NCI-H2171 (cell line): ENCODE data around the gene IARS2.
"Not testable (repeated sequence)": the region's sequence is repeated elsewhere in the genome, so short reads cannot be mapped to it uniquely, and the experiment has no call there.

Experiments
- DNase-seq: peaks from one replicate; lab custom pipeline; 2025; lab: John Stamatoyannopoulos, UW

Gene IARS2

GRCh38 chr1:220112600-220112999 is 18.7 kb downstream of the IARS2 start:
- DNase-seq: not testable (repeated sequence)

DNA sequence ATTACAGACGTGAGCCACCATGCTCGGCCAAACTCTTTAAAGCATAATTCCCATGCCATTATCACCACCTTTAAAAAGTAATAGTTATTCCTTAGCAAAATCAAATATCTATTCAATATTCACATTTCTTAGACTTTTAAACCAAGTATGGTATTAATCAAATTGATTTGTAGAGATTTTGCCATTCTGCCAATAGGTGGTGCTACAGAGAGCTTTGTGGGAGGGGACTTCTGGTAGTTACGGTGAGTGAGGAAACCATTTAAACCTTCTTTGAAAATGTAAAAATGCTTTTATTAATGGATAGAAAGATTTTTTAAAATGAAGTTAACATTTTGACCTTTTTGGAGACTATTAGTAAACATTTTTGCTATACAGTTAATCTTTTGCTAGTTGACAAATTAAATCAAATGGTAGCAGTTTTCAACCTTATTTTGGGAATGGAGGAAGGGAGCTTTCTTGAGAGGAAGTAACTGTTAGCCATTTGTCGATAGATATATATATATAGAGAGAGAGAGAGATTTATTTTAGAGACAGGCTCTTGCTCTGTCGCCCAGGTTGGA is 19.3 kb downstream of the IARS2 start:
- no peak for DNase-seq

- no peak for DNase-seq
These were observed 25.1 kb downstream of the IARS2 start for GRCh38 chr1:220119043-220119512.

- DNase-seq: no peak
These were observed 28.0 kb downstream of the IARS2 start for GRCh38 chr1:220121791-220122530.

- DNase-seq: no peak
These were observed 29.1 kb downstream of the IARS2 start for GRCh38 chr1:220123066-220123465.

GRCh38 chr1:220123889-220124288 is 30.0 kb downstream of the IARS2 start:
- no peak for DNase-seq

DNA sequence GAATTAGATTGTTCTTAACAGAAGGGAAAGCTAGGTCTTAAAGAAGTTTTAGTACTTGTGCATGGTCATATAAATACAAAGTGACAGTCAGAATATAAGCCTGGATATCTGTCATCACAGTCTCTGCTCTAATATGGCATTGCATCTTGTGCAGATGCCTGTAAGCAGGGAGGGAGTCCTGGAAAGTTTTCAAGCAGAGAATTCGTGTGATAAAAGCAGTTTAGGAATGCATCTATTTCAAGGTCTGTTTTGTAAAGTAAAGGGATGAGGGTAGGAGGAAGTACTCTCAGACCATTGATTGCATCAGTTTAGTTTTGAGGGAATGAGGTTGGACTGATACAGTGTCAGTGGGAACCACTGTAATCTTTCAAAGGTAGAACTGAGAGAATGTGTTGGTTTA is 30.6 kb downstream of the IARS2 start:
- DNase-seq: no peak

- DNase-seq: no peak
These were observed 33.1 kb downstream of the IARS2 start for GRCh38 chr1:220127076-220127475.

DNA sequence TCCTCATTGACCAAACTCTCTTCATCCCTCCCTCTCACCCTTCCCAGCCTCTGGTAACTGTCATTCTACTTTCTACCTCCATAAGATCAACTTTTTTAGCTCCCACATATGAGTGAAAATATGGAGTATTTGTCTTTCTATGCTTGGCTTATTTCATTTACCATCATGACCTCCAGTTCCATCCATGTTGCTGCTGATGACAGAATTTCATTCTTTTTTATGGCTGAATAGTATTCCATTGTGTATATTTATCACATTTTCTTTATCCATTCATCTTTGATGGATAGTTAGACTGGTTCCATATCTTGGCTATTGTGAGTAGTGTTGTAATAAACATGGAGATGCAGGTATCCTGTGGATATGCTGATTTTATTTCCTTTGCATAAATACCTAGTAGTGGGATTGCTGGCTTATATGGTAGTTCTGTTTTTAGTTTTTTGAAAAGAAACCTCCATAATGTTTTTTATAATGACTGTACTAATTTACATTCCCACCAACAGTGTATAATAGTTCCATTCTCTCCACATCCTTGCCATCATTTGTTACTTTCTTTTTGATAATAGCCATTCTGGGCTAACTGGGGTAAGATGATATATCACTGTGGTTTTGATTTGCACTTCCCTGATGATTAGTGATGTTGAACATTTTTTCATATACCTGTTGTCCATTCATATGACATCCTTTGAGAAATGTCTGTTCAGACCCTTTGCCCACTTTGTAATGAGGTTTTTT is 35.7 kb downstream of the IARS2 start:
- no peak for DNase-seq

- DNase-seq: no peak
These were observed 41.8 kb downstream of the IARS2 start for GRCh38 chr1:220135755-220136154.

- DNase-seq: no peak
These were observed 43.3 kb downstream of the IARS2 start for GRCh38 chr1:220137019-220137786.

DNA sequence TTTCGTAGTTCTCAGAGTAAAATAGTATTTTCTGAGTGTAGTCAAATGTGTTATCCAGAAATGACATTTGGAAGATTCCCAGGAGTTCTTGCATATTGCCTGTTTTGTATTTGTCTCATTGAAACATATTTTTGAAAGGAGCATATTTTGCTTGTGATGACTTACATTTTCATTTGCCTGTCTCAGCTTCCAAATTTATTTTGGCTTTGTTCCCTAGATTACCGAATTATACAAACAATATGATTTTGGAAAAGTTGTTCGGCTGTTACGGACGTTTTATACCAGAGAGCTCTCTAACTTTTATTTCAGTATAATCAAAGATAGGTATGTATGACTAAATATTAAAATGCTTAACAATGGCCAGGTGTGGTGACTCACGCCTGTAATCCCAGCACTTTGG is 46.0 kb downstream of the IARS2 start:
- DNase-seq: no peak

GRCh38 chr1:220144051-220144450 is 50.1 kb downstream of the IARS2 start:
- DNase-seq: no peak

GRCh38 chr1:220149742-220150141 is 55.8 kb downstream of the IARS2 start:
- no peak for DNase-seq

GRCh38 chr1:220151454-220151853 is 57.5 kb downstream of the IARS2 start:
- DNase-seq: no peak

- no peak for DNase-seq
These were observed 59.2 kb downstream of the IARS2 start for GRCh38 chr1:220153147-220153546.

DNA sequence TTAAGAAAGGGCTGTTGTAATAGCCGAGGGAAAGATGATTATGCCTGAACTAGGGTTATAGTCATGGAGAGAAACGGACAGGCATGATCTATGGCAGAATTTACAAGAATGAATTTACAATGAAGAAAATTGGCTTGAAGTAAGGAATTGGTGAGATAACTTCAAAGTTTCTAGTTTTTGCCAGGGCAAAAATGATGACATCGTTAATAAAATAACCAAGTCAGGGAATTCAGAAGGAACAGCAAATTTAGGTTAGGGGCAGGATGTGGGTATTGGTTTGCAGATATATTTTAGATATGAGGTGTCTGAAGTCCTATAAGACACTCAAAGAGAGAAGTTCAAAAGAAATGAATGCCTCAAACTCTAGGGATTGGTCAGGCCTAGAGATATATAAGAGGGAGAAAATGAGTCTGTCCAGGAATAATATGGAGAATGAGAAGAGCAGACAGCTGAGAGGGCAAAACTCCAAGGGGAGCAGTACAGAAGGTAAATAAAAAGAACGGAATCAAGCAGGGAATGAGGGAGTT is 62.8 kb downstream of the IARS2 start:
- DNase-seq: no peak

- no peak for DNase-seq
These were observed 63.8 kb downstream of the IARS2 start for GRCh38 chr1:220157738-220158137.

DNA sequence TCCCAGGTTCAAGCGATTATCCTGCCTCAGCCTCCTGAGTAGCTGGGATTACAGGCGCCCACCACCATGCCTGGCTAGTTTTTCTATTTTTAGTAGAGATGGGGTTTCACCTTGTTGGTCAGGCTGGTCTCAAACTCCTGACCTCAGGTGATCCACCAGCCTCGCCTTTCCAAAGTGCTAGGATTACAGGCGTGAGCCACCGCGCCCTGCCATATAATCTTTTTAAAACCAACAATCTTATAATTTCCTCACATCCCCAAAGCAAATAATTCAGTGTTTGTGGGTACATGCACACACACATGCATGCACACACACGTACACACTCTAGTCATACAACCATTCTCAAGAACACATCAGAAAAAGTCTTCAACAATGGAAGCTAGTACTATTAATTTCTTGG is 64.6 kb downstream of the IARS2 start:
- not testable (repeated sequence) for DNase-seq

DNA sequence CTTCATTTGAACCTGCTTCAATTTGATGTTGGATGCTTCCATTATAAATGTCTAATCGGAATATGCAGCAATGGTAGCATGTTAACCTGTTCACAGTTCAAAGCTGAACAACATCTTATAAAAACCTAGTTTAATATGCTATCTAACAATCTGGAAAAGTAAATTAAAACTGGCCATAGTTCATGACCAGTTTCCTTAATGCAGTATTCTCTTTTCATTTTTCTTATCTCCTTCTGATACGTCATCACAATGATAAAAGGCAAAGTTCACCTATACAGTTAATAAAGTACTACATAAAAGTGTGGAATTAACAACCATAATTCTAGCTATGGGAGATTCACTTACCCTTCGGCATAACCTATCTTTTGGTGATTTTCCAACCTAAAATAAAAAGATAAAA is 65.1 kb downstream of the IARS2 start:
- DNase-seq: no peak

- no peak for DNase-seq
These were observed 66.1 kb downstream of the IARS2 start for GRCh38 chr1:220160027-220160426.

- no peak for DNase-seq
These were observed 70.2 kb downstream of the IARS2 start for GRCh38 chr1:220164116-220164515.
